IPS-15b (cell line): Measurements from ENCODE around the gene FAM227B.

ENCODE experiments used
- H3K27me3 ChIP-seq: one replicate; pipeline ENCODE4 v1.6.1; 2013; ENCODE audit warnings: low read length; ENCODE audit not compliant: control insufficient read depth, insufficient read depth
- H3K36me3 ChIP-seq: one replicate; pipeline ENCODE4 v1.6.1; 2013; ENCODE audit warnings: low read length; ENCODE audit not compliant: control insufficient read depth, insufficient read depth
- H3K4me1 ChIP-seq: one replicate; pipeline ENCODE4 v1.6.1; 2013; ENCODE audit warnings: mild to moderate bottlenecking, low read length; ENCODE audit not compliant: control insufficient read depth, insufficient read depth
- H3K4me3 ChIP-seq: one replicate; pipeline ENCODE4 v1.5.1; 2013; ENCODE audit warnings: low read depth, low read length
- H3K9ac ChIP-seq: one replicate; pipeline ENCODE4 v1.6.1; 2013; ENCODE audit warnings: low read depth, mild to moderate bottlenecking, low read length
- H3K9me3 ChIP-seq: one replicate; pipeline ENCODE4 v1.6.1; 2013; ENCODE audit warnings: mild to moderate bottlenecking, low read length; ENCODE audit not compliant: control insufficient read depth, insufficient read depth

Gene FAM227B

DNA sequence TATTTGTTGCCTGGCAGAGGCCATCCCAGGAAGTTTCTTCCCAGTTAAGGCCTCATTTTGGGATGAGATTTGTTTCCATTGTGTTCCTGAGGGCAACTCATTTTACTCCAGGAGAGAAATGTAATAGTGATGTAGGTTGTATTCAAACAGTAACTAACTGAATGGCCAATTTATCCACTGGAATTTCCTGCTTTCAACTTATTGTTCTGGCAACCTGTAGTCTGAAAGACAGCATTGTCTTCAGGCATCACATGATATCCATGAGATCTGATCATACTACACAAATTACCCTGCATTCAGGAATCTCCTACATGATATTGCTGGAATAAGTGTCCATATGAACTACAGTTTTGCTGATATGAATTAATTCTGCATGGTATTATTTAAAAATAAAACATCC is 277.1 kb downstream of the FAM227B start:
- Histone ChIP-seq H3K9me3 (no peaks in the 10 kb centered on the region), H3K4me1 (peaks cover 5% of the 10 kb centered on the region), H3K27me3 (no peaks in the 10 kb centered on the region), H3K4me3 (no peak overlapping the region), H3K36me3 (no peaks in the 10 kb centered on the region), H3K9ac (no peak overlapping the region)

DNA sequence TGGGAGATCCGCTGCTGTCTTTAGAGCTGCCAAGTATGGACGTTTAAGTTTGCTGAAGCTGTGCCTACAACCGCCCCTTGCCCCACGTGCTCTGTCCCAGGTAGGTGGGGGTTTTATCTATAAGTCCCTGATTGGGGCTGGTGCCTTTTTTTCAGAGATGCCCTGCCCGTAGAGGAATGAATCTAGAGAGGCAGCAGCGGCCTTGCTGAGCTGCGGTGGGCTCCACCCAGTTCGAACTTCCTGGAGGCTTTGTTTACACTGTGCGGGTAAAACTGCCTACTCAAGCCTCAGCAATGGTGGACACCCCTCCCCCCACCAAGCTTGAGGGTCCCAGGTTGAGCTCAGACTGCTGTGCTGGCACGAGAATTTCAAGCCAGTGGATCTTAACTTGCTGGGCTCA is 281.0 kb downstream of the FAM227B start:
- Histone ChIP-seq H3K27me3 (no peaks in the 10 kb centered on the region), H3K9ac (no peak overlapping the region), H3K9me3 (no peaks in the 10 kb centered on the region), H3K4me3 (no peak overlapping the region), H3K36me3 (no peaks in the 10 kb centered on the region), H3K4me1 (peaks cover 5% of the 10 kb centered on the region)

GRCh38 chr15:49331951-49332350 is 288.7 kb downstream of the FAM227B start:
- Histone ChIP-seq H3K9ac (no peak overlapping the region), H3K9me3 (no peaks in the 10 kb centered on the region), H3K4me3 (no peak overlapping the region), H3K36me3 (no peaks in the 10 kb centered on the region), H3K27me3 (no peaks in the 10 kb centered on the region), H3K4me1 (peaks cover 12% of the 10 kb centered on the region)

DNA sequence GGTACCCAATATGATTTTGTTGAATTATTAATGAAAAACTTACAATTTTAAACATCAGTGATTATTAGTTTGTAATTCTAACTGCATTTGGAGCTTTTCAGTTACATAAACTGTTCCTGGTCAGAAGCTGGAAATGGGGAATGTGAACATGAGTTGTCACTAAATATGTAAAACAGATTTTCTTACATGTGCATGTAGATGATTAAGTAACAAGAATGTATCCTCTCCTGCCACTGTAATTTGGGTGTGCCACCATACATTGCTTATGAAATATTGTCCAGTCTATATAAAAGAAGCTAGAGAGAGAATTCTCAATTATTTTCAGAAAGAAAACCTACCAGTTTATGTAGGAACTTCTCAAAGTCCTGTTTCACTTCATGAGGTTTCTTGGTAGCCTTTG is 289.2 kb downstream of the FAM227B start:
- no peak overlapping the region for H3K4me3 ChIP-seq

DNA sequence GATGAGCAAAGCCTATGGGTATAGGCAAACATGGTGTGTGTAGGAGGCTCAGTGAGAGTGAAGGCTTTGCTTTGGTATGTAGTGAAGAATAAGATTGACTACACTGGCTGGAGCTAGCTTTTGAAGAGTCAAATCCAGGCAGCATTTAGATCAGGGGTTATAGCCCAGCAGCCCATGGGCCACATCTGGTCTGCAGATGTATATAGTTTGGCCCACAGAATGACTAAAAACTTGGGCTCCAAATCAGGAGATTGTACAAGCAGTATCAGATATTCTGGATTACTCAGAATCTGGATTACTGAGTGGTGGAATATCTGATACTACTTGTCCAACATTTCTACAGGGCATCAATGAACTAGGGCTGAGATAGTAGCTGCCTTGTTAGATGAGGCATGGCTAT is 290.5 kb downstream of the FAM227B start:
- H3K27me3 ChIP-seq, result no peaks in the 10 kb centered on the region
- H3K4me1 ChIP-seq, result peaks cover 12% of the 10 kb centered on the region
- no peak overlapping the region for H3K4me3 ChIP-seq
- no peak overlapping the region for H3K9ac ChIP-seq
- no peaks in the 10 kb centered on the region for H3K36me3 ChIP-seq
- no peaks in the 10 kb centered on the region for H3K9me3 ChIP-seq

More for the DNA sequence above, 289.2 kb downstream of the FAM227B start:
- Histone ChIP-seq H3K4me1 (peaks cover 12% of the 10 kb centered on the region), H3K27me3 (no peaks in the 10 kb centered on the region), H3K9ac (no peak overlapping the region), H3K36me3 (no peaks in the 10 kb centered on the region), H3K9me3 (no peaks in the 10 kb centered on the region)

GRCh38 chr15:49328941-49329340 is 291.7 kb downstream of the FAM227B start:
- H3K4me3 ChIP-seq, result no peak overlapping the region
- no peaks in the 10 kb centered on the region for H3K9me3 ChIP-seq
- H3K27me3 ChIP-seq, result no peaks in the 10 kb centered on the region
- H3K4me1 ChIP-seq, result peaks cover 12% of the 10 kb centered on the region
- H3K36me3 ChIP-seq, result no peaks in the 10 kb centered on the region
- no peak overlapping the region for H3K9ac ChIP-seq

DNA sequence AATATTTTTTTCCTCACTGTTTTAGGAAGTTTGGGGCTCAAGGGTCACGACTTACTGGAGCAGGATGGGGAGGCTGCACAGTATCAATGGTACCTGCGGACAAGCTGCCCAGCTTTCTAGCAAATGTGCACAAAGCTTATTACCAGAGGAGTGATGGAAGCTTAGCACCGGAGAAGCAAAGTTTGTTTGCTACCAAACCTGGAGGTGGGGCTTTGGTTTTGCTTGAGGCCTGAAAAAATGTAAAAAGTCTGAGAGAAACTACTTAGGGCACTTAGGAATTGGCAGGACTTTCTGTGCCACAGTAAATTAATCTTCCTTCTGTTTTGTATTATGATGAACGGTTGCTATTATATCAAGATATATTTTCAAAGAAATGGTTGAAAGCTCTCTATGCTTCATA is 292.7 kb downstream of the FAM227B start:
- Histone ChIP-seq H3K27me3 (no peaks in the 10 kb centered on the region), H3K36me3 (no peaks in the 10 kb centered on the region), H3K4me3 (no peak overlapping the region), H3K9me3 (no peaks in the 10 kb centered on the region), H3K9ac (no peak overlapping the region), H3K4me1 (peaks cover 16% of the 10 kb centered on the region)

- Histone ChIP-seq H3K9ac (no peak overlapping the region), H3K4me3 (no peak overlapping the region), H3K9me3 (no peaks in the 10 kb centered on the region), H3K27me3 (no peaks in the 10 kb centered on the region), H3K36me3 (no peaks in the 10 kb centered on the region), H3K4me1 (peaks cover 8% of the 10 kb centered on the region)
Measured at GRCh38 chr15:49323207-49323606, 297.4 kb downstream of the FAM227B start.

DNA sequence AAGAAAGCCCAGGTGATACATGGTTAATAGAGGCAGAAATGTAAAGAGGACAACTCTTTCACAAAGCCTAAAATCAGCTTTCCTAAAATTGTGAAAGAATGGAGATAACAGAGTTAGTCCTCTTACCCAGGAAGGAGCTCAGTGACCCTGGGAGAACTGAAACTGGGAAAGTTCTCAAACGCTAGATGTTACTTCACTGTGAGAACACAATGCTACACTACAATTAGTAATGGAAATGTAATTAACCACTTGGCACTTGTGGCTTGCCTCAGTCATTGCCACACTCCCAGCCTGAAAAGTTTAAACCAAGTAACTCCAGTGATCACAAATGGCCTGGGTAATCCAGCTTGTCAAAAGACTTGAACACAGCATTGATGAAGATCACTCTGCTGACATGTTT is 300.3 kb downstream of the FAM227B start:
- no peaks in the 10 kb centered on the region for H3K9me3 ChIP-seq

GRCh38 chr15:49315391-49315823 is 305.2 kb downstream of the FAM227B start:
- no peaks in the 10 kb centered on the region for H3K9me3 ChIP-seq
- no peak overlapping the region for H3K4me3 ChIP-seq
- H3K4me1 ChIP-seq, result peaks cover 4% of the 10 kb centered on the region
- H3K36me3 ChIP-seq, result no peaks in the 10 kb centered on the region
- no peaks in the 10 kb centered on the region for H3K27me3 ChIP-seq
- H3K9ac ChIP-seq, result no peak overlapping the region

More for the DNA sequence above, 300.3 kb downstream of the FAM227B start:
- Histone ChIP-seq H3K4me3 (no peak overlapping the region), H3K4me1 (peaks cover 8% of the 10 kb centered on the region), H3K9ac (no peak overlapping the region), H3K36me3 (no peaks in the 10 kb centered on the region), H3K27me3 (no peaks in the 10 kb centered on the region)

DNA sequence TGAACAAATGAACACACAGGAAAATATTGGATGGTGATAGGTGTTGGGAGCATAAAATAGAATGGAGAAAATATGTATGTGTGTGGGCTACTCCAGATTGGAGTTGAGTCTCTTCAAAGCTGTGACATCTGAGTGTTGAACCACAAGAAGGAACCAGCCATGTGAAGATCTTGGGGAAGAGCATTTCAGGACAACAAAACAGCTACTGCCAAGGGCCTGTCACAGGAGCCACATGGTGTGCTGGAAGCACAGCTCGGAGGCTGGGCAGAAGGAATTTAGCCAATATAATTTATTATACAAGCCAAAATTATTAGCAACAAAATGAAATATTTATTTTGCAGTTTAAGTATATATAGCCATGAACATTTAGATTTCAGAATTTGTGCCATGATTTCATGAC is 305.9 kb downstream of the FAM227B start:
- Histone ChIP-seq H3K27me3 (no peaks in the 10 kb centered on the region), H3K4me3 (no peak overlapping the region), H3K9ac (no peak overlapping the region), H3K4me1 (peaks cover 4% of the 10 kb centered on the region), H3K36me3 (no peaks in the 10 kb centered on the region), H3K9me3 (no peaks in the 10 kb centered on the region)

GRCh38 chr15:49313650-49314049 is 307.0 kb downstream of the FAM227B start:
- Histone ChIP-seq H3K9me3 (no peaks in the 10 kb centered on the region), H3K4me3 (no peak overlapping the region), H3K36me3 (no peaks in the 10 kb centered on the region), H3K27me3 (no peaks in the 10 kb centered on the region), H3K9ac (no peak overlapping the region), H3K4me1 (peaks cover 4% of the 10 kb centered on the region)

- no peaks in the 10 kb centered on the region for H3K4me1 ChIP-seq
- no peaks in the 10 kb centered on the region for H3K27me3 ChIP-seq
- H3K4me3 ChIP-seq, result no peak overlapping the region
- no peak overlapping the region for H3K9ac ChIP-seq
- H3K36me3 ChIP-seq, result no peaks in the 10 kb centered on the region
- no peaks in the 10 kb centered on the region for H3K9me3 ChIP-seq
Measured at GRCh38 chr15:49309889-49310288, 310.7 kb downstream of the FAM227B start.
